ENCODE measurements around the gene IGSF6. TPM values are rescaled to one million over a fixed set of nuclear protein-coding genes. Genes with fewer than 3 reads are reported as not detected.

IGSF6 gene
- total and polyA plus RNA-seq, 2 of the 13 experiments (the other 11 are each of a cell fraction or from before 2014, with no cell fraction given): not detected

- TF ChIP-seq NCOA1 (CRISPR knock-in tag; IDR thresholded peaks at IDR 0.05) (peak; percentile 96), ZFYVE20 (CRISPR knock-in tag; IDR thresholded peaks at IDR 0.05; ENCODE audit: borderline replicate concordance, low read depth) (peak; percentile 73; the same call in 1 of the 2 replicates), ZFP36L1 (CRISPR knock-in tag; IDR thresholded peaks at IDR 0.05) (peak; percentile 75; the same call in 1 of the 2 replicates), ZNF296 (CRISPR knock-in tag; conservative IDR thresholded peaks at IDR 0.05) (0 out of 2 replicates have a peak, but pooled peaks have one; percentile 39), ZNF790 (CRISPR knock-in tag; IDR thresholded peaks at IDR 0.05; ENCODE audit: borderline replicate concordance) (peak; percentile 96), RBAK (CRISPR knock-in tag; IDR thresholded peaks at IDR 0.05) (peak; percentile 68; the same call in 1 of the 2 replicates), NR1H2 (CRISPR knock-in tag; IDR thresholded peaks at IDR 0.05; ENCODE audit: borderline replicate concordance, low read depth) (peak; percentile 96; the same call in 1 of the 2 replicates), ZNF34 (CRISPR knock-in tag; IDR thresholded peaks at IDR 0.05; ENCODE audit: borderline replicate concordance) (peak; percentile 99), ZSCAN31 (CRISPR knock-in tag; IDR thresholded peaks at IDR 0.05; ENCODE audit: low read depth) (peak; percentile 99), ZZZ3 (CRISPR knock-in tag; IDR thresholded peaks at IDR 0.05; ENCODE audit: borderline replicate concordance) (no peak; the same call in none of the 2 replicates), NFYB (CRISPR knock-in tag; IDR thresholded peaks at IDR 0.05) (peak; percentile 90), BHLHE40 (IDR thresholded peaks at IDR 0.05; ENCODE audit: low read length) (no peak; the same call in 1 of the 2 replicates), ZNF713 (CRISPR knock-in tag; IDR thresholded peaks at IDR 0.05) (no peak), RFXANK (CRISPR knock-in tag; IDR thresholded peaks at IDR 0.05) (peak; percentile 94; the same call in 1 of the 2 replicates), ZKSCAN1 (IDR thresholded peaks at IDR 0.05; ENCODE audit: low read length) (peak; percentile 71), PAX8 (CRISPR knock-in tag; IDR thresholded peaks at IDR 0.05; ENCODE audit: borderline replicate concordance) (no peak; the same call in none of the 2 replicates), FOSL2 (CRISPR knock-in tag; IDR thresholded peaks at IDR 0.05) (peak; percentile 82), ZNF746 (CRISPR knock-in tag; IDR thresholded peaks at IDR 0.05) (peak; percentile 86), MAX (IDR thresholded peaks at IDR 0.05) (peak; percentile 93), ZBTB33 (CRISPR knock-in tag; IDR thresholded peaks at IDR 0.05) (peak; percentile 86)
- TF ChIP-seq, protein P1, sequence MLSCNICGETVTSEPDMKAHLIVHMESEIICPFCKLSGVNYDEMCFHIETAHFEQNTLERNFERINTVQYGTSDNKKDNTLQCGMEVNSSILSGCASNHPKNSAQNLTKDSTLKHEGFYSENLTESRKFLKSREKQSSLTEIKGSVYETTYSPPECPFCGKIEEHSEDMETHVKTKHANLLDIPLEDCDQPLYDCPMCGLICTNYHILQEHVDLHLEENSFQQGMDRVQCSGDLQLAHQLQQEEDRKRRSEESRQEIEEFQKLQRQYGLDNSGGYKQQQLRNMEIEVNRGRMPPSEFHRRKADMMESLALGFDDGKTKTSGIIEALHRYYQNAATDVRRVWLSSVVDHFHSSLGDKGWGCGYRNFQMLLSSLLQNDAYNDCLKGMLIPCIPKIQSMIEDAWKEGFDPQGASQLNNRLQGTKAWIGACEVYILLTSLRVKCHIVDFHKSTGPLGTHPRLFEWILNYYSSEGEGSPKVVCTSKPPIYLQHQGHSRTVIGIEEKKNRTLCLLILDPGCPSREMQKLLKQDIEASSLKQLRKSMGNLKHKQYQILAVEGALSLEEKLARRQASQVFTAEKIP (CRISPR knock-in tag; IDR thresholded peaks at IDR 0.05; ENCODE audit: borderline replicate concordance): no peak
- TF ChIP-seq, protein P2, sequence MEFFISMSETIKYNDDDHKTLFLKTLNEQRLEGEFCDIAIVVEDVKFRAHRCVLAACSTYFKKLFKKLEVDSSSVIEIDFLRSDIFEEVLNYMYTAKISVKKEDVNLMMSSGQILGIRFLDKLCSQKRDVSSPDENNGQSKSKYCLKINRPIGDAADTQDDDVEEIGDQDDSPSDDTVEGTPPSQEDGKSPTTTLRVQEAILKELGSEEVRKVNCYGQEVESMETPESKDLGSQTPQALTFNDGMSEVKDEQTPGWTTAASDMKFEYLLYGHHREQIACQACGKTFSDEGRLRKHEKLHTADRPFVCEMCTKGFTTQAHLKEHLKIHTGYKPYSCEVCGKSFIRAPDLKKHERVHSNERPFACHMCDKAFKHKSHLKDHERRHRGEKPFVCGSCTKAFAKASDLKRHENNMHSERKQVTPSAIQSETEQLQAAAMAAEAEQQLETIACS (CRISPR knock-in tag; IDR thresholded peaks at IDR 0.05): peak; percentile 100
Measured at GRCh38 chr16:21599122-21600030, 53.0 kb downstream of the IGSF6 start, which contains the start of gene METTL9 (continued).
